RPMI7951 (cell line): ENCODE data around the gene KLHL17. TPM values are rescaled to one million over a fixed set of nuclear protein-coding genes. Genes with fewer than 3 reads are reported as not detected.

ENCODE experiments used
- total RNA-seq: library from RNA; depleted of rRNA; stranded (reverse); fragments of >200 nt; shearing (Covaris generic); gene quantifications from 2 replicates; pipeline ENCODE4 v1.2.3, GENCODE V29; 2014; rRNA removed

The KLHL17 gene
- total RNA-seq, 1 experiment from 2014 or later: 5.4 TPM

Other genes with a start within 250 kb of the KLHL17 start
- gene SAMD11, start 36.7 kb upstream of the KLHL17 start, total RNA-seq: 0.20 and 0.48 TPM in 2 replicates
- gene NOC2L, start 1.3 kb upstream of the KLHL17 start, total RNA-seq: 68.1 and 71.6 TPM in 2 replicates
- 0.60 and 0.88 TPM in 2 replicates for gene PLEKHN1, start 5.9 kb downstream of the KLHL17 start, total RNA-seq
- 0.12 TPM in 1 of 2 replicates, not detected in the other for gene PERM1, start 21.5 kb downstream of the KLHL17 start, total RNA-seq
- gene HES4, start 39.5 kb downstream of the KLHL17 start, total RNA-seq: 0.39 and 0.48 TPM in 2 replicates
- gene ISG15, start 52.9 kb downstream of the KLHL17 start, total RNA-seq: 77.9 and 78.8 TPM in 2 replicates
- gene AGRN, start 59.5 kb downstream of the KLHL17 start, total RNA-seq: 42.8 and 64.0 TPM in 2 replicates
- gene RNF223, start 113.7 kb downstream of the KLHL17 start, total RNA-seq: not detected in 2 replicates
- 10.3 and 16.2 TPM in 2 replicates for gene C1orf159, start 155.5 kb downstream of the KLHL17 start, total RNA-seq
- gene TTLL10, start 213.3 kb downstream of the KLHL17 start, total RNA-seq: not detected in 2 replicates
- not detected in 2 replicates for gene TNFRSF18, start 246.0 kb downstream of the KLHL17 start, total RNA-seq